NCI-H2171 (cell line): ENCODE measurements around the gene ENOX2.

Experiments used
- DNase-seq: peaks from one replicate; lab custom pipeline; 2025; lab: John Stamatoyannopoulos, UW

Gene ENOX2

DNA sequence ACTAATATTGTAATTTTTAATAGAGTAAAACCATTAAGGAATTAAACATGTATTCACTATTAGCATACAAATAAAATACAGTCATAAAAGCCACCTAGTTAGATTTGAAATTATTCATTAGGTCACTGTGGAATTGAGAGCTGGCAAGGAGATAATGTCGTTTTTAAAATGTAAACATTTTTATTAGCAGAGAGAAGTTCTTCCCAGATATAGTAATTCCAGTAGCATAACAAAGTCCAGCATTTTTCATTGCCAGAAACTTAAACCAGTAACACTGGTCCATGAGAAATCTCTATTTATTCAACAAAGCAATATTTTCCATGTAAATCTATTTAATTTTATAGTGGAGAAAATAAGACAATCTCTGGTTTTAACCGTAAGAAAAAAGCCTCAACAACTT, 17.5 kb downstream of the ENOX2 start:
- no peak for DNase-seq

DNA sequence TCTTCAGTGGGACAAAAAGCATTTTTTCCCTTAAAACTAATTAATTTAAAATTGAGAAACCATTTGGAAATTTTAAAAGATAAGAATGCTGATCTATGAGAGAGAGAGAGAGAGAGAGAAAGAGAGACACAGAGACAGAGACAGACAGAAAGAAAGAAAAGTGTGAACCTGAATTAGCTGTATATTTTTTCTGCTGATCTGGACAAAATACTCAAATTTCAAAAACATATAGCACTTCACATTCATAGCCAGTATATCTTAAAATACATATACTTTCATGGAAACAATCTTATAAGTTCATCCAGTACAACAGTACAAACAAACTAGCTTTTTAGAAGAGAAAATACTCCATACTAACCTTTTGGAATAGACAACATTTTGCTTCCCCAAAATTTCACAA, 18.4 kb downstream of the ENOX2 start:
- no peak for DNase-seq

DNA sequence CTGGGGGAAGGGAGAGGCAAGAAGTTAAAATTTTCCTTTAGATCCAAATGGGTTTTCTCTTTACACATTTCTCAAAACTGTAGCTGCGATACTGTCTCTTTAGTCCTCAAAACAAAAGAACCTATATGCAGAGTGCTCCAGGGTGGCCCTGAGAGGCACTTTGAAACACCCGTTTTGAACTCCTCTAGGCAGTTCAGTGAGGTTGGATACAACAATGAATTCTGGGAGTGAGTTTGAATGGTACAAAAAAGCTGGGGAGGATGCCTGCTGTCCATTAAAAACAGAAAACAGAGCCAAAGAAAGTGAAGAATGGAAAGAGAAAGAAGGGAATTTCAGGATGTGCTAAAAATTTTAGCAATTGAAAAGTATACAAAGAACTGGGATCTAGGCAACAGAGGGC, 23.1 kb downstream of the ENOX2 start:
- DNase-seq = no peak

DNA sequence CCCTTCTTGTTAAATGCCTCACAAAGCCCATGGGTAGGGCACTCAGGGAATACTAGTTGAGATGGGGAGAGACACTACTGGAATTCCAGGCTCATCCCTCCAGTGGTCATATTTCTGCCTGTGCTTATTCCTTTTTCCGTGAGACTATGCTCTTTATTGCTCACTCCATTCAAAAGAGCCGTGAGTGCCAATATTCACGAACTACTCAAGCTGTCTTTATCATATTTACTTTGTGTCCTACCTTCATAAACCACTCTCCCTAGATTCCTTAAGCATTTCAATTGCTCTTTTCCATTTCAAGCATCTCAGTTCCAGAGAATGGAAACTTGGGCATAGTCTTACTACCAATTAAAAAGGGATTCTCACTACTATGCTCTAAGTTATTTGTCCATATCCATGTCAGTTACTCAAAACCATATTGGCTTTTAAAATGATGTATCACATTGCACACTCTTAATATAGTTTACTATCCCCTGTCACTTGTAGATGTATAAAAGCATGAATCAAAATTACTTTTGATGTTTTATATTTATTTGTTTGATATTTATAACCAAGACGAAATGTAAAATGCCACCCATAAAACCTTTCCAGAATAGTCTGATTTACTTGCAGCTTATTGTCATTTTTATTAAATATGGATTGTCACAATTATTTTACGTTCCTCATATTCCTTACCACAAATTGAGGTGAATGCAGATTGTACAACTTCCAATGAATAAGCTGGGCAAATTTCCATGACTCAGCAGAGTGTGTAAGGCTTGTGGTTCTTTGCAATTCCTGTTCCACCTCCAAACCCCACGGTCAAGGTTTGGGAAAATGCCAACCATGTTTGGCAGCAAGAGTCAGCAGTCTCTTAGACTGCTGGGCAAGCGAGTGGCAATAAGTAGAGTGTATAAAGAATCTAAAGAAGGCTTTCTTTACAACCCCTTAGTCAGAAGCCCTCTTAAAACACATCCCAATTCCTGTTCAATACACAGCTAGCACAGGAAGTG, 24.4 kb downstream of the ENOX2 start:
- no peak for DNase-seq

DNA sequence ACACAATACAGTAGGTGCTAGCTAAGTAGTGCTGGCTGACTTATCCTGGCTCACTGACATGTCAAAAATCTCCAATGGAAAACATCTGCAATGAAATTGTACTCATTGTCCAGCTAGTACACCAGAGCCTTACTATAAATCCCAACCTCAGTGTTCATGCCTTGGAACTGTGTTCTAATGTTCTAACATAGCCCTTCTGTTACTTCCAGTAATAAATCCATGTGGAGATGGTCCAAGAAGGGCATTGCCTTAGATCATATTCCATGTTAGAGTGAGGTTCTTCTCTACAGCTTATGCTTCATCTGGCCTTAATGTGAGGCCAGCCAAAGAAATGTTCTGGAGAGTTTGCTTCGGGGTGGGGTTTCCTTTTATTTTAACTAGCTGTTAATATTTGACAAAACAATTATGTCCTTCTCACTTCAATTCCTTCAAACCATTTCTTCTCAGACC, 25.1 kb downstream of the ENOX2 start:
- no peak for DNase-seq

DNA sequence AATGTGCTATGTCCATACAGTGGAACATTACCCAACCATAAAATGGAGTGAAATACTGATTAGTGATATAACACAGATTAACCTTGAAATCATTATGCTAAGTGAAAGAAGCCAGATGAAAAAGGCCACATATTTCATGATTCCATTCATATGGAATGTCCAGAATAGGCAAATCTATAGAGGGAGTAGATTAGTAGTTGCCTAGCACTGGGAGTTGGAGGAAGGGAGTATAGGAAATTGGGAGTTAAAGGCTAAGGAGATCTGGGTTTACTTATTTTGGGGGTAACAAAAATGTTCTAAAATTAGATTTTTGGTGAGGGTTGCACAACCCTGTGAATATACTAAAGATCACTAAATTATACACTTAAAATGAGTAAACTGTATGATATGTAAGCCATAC, 26.8 kb downstream of the ENOX2 start:
- DNase-seq = no peak

DNA sequence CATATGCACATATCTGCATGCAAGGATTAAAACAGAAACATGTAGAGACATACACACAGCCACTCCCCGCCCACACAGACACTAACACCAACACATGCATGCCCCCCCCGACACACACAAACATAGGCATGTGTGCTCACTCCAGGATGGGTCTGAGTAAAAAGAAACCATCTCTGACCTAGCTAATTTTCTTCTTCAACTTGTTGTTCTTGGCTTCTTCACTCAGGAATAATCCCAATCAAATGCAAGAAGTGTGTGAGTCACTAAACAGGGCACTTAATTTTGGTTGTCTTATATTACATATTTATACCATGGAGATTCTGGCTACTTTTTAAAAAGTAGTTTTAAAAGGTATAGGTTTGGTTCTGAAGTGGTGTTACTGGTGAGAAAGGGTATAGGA, 28.3 kb downstream of the ENOX2 start:
- DNase-seq = no peak

DNA sequence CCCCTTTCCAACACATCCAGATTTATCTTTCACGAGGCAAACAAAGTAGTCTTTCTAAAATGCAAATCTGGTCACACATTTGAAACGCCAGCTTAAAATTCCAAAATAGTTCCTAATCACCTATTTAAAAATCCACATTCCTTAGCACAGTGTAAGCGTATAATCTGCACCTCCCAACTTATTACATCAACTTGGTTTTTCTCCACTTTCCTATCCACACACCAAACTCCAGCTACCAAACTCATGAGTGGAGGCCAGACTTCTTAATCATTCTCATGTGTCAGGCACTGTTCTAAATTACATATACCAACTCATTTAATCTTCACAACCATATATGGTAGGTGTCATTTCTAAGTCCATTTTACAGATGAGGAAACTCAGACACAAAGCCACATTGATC, 33.8 kb downstream of the ENOX2 start:
- DNase-seq = no peak

DNA sequence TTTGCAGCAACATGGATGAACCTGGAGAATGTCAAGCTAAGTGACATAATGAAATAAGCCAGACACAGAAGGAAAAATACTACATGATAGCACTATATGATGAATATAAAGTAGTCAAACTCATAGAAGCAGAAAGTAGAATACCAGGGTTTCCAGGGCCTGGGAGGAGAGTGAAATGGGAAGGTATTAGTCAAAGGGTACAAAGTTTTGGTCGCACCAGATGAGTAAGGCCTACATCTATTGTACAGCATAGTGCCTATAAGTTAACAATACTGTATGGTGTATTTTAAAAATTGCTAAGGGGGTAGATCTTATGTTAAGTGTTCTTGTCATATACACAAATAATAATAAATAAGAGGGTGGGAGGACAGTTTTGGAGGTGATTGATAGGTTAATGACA, 41.5 kb downstream of the ENOX2 start:
- DNase-seq = no peak

DNA sequence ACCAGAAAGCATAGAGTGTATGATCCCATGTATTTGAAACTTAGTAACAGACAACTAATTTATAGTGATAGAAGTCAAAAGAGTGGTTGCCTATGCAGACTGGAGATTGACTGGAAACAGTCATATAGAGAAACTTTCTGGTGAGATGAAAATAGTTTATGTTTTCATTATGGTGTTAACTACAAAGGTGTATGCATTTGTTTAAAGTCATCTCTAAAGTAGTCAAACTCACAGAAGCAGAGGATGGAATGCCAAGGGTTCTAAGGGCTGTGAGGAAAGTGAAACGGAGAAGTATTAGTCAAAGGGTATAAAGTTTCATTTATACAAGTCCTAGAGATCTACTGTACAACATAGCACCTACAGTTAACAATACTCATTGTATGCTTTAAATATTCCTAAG, 45.8 kb downstream of the ENOX2 start:
- no peak for DNase-seq

DNA sequence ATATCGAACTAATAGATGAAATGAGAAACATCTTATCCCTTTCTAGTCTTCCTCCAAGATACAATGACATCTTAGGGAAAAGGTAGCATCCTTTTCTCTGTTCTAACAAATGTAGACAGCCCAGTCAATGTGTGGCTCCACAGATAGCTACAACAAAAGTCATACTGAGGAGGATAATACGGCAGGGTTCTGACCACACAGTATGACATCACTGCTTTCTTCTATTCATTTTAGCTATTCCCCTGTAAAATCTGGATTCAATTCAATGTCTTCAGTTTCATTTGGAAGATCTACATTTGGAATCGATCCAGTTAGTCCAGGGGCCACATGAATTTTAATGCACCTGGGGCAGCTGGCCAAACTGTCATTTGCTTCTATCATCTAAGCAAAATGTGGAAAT, 51.4 kb downstream of the ENOX2 start:
- DNase-seq = no peak

DNA sequence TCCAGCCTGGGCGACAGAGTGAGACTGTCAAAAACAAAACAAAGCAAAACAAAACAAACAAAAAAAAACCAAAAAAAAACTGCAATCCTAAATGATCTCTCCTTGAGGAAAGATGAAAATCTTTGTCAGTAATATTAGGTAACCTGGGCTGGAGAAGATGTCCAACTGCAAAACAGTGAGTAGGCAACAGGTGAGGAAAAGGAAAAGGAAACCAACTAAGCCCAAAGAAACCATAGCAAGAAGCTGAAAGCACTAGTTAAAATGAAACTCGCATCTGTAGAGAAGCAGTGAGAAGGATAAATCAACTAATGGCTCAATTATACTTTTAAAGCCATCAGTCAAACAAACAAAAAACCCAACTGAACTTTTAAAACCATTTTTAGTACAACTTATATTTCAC, 54.2 kb downstream of the ENOX2 start:
- DNase-seq = no peak

DNA sequence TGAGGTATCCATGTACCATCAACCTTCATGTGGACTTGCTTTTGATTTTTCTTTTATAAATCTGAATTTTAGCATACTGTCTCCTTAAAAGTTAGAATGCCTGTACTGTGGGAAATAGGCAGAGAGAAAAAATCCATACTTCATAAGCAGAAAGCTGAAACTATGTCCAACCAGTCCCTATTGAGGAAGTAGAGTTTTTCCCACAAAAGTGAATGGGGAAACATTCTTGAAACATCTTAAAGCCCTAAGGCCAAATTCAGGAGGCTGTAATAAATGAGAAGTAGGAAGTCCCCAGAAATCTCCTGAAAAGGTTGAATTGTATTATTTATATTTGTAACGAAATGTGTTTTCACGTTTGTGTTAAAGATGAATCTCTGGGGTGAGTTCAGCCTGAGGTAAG, 56.3 kb downstream of the ENOX2 start:
- no peak for DNase-seq

DNA sequence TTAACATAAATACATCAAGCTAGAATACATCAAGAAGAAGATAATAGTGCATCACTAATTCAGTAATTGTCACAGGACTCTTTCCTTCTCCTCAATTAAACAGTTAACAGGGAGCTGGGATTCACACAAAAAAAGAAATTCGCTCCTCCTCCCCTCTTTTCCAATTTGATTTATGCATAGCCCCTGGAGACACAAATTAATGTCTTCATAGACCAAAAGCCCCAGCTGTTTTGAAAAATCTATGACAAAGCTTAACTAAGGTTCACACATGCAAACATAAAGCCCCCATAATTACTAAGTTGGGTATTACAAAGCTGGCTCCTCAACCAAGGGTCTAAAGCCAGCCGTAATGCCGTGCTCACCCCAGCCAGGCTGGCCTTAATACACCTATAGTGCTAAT, 61.2 kb downstream of the ENOX2 start:
- no peak for DNase-seq

DNA sequence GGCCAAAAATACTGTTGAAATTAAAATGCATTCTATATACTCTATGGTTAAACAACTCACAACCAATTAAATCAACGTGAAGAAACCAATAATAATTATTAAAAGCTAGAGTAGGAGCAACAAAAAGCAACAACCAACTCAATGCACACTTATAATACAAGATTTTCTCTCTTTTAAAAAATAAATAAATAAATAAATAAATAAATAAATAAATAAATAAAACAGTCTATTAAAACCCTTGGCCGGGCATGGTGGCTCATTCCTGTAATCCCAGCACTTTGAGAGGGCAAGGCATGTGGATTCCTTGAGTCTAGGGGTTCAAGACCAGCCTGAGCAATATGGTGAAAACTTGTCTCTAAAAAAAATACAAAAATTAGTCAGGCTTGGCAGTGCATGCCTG, 62.7 kb downstream of the ENOX2 start:
- DNase-seq = no peak

DNA sequence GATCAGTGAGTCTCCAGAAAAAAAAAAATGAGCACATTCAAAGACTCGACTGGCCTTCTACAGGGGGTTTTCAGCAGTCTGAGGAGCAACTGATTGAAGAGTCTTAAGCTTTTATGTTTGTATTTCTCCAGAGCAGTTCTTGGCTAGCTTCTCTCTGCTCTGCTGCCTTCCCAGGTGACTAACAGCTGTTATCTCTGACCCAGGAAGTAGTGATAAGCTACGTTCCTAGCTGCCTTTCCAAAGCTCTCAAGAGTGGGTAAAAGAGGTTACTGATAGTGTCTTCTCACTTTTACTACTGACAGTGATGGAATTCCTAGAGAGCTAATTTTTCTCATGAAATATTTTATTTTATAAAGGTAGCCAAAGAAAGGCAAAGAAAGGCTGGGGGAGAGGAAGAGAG, 66.6 kb downstream of the ENOX2 start:
- no peak for DNase-seq

DNA sequence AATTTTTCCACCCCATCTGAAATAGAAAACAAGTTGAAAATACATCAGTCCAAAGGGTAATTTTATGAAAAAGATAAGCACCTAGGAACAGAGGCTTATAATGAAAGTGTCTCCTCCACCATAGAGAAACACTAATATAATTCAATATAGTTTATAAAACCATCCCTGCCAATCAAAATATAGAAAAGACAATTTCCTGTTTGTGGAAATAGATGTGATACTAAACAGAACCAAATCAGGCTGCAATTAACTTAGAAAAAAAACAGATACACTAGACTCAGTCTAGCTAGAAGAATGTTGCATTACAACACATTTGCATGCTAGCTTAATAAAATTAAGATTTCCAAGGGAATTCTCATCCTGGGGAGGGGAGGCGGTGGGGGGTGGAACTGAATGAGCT, 68.2 kb downstream of the ENOX2 start:
- DNase-seq = no peak

DNA sequence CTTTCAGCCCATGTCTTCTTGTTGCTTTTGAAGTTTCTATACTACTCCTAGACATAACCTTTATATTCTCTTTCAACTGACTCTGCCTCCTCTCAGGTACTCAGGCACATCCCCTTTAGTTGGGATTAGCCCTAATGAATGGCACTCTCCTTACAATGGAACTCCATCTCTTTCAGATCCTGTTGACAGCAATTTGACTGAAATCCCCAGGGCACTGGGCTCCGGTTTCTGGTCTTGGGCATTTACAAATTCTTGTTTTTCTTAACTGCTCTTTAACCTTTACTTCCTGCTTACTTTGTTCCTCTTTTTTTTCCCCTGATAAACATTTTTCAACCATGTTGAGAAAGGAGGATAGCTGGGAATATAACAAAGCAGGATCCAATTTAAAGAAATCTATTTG, 68.9 kb downstream of the ENOX2 start:
- no peak for DNase-seq

DNA sequence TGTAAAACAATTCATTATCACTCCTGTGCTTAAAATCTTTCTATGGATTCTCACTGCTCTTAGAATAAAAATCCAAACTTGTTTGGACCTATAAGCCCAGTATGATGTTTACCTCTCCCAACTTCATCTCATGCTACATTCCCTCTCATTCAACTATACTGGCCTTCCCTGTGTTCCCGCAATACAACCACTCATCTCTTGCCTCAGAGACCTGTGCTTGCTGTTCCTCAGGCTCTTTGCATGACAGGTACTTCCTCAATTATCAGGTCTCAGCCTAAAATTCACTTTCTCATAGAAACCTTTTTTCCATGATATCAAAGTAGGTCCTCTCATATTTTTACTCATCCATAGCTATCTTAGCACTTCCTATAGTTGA, 71.7 kb downstream of the ENOX2 start:
- no peak for DNase-seq

DNA sequence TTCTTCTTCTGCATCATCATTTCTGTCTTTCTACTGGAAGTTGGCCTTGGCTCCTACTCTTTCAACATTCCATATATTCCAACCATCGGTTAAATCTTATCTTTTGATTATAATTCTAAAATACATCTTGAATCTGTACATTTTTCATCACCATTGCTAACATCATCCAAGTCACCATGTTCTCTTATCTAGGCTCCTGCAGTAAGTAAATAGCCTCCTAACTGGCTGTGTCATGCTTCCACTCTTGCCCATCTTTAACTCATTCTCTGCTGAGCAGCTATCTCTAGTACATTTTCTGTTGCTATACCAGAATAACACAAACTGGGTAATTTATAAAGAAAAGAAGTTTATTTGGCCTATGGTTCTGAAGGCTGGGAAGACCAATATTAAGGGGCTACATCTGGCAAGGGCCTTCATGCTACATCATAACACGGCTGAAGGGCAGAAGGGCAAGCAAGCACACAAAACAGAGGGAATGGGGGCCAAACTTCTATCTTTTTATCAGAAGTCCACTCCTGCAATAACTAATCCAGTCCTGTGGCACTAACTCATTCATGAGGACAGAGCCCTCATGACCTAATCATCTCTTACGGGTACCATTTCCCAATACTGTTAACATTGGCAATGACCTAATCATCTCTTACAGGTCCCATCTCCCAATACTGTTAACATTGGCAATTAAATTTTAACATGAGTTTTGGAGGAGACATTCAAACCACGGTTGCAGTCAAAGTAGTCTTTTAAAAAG, 72.2 kb downstream of the ENOX2 start:
- DNase-seq = no peak

DNA sequence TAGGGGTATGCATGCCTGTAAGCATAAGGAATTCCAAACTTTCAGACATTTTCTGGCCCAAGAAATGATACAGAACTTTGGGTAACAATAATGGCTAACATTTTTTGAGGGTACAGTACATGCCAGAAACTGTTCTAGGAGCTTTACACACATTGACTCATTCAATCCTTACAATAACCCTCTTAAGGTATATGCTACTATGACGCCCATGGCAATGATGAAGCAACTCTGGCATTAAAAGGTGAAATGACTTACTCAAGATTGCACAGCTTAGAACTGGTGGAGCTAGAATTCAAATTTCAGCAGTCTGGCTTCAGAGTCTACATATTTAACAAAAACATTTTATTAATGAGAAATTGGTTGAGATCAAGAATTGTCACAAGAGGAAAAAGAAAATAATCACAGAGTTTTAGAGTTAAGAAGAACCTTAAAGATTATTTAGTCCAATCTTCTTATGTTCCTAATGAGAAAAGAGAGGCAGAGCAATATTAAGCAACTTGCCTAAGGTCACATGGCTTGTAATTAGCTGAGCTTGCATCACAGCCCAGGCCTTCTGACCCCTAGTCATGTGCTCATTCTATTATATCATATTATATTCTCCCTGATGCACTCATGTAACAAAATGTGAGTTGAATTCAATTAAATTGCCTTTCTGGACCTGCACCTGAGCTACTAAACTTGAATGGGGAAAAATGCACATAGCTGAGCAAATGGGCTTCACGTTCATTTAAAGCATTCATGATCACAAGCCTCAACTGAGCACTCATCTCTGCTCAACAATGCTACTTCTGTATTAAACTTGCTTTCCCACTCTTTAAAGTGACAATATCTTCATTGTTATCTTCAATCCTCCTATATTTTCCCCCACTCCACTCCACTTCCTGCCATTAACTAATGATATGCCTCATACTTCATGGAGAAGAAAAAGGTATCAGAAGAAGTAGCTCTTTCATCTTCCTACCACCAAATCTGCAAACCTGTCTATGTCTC, 73.2 kb downstream of the ENOX2 start:
- DNase-seq = no peak

DNA sequence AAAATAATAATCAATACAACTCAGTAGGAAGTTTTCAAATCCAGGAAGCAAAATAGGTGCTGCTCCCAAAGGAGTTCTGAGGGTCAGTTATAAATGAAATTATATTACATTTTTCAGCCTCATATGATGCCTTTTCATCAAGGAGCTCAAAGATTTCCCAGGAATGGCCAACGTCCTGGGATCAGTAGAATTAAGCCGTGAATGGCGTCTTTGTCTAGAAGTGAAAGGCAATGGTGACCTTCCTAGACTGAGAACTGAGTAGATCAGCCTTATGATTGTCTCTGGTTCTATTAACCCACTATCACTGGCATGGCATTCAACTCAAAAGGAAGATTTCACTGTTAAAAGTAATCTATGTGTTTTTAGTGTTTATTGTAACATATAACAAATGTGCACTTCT, 74.4 kb downstream of the ENOX2 start:
- DNase-seq = no peak
